ENCODE data around the gene GAS2.

GAS2 gene

DNA sequence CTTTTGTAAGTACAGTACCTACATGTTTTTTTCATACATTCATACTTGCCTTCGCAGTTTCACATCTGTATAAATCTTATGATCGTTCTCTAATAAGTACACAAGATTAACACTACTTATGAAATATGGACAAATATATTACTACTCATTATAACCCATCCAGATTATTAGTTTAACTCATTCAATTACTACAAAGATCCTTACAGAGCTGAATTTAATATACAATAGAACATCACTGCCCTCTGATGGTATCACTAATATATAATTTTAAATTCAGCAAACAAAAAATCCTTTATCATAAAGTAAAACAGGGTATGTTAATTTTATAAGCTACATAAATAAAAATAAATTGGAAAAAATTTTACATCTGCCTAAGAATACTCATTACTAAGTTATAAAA lies 155.8 kb downstream of the GAS2 start (continued):
- TF ChIP-seq, protein P1, sequence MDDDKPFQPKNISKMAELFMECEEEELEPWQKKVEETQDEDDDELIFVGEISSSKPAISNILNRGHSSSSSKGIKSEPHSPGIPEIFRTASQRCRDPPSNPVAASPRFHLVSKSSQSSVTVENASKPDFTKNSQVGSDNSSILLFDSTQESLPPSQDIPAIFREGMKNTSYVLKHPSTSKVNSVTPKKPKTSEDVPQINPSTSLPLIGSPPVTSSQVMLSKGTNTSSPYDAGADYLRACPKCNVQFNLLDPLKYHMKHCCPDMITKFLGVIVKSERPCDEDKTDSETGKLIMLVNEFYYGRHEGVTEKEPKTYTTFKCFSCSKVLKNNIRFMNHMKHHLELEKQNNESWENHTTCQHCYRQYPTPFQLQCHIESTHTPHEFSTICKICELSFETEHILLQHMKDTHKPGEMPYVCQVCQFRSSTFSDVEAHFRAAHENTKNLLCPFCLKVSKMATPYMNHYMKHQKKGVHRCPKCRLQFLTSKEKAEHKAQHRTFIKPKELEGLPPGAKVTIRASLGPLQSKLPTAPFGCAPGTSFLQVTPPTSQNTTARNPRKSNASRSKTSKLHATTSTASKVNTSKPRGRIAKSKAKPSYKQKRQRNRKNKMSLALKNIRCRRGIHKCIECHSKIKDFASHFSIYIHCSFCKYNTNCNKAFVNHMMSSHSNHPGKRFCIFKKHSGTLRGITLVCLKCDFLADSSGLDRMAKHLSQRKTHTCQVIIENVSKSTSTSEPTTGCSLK (tag by site-specific recombination; IDR thresholded peaks at IDR 0.05): no peak
- TF ChIP-seq, protein P2, sequence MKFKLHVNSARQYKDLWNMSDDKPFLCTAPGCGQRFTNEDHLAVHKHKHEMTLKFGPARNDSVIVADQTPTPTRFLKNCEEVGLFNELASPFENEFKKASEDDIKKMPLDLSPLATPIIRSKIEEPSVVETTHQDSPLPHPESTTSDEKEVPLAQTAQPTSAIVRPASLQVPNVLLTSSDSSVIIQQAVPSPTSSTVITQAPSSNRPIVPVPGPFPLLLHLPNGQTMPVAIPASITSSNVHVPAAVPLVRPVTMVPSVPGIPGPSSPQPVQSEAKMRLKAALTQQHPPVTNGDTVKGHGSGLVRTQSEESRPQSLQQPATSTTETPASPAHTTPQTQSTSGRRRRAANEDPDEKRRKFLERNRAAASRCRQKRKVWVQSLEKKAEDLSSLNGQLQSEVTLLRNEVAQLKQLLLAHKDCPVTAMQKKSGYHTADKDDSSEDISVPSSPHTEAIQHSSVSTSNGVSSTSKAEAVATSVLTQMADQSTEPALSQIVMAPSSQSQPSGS (tag by site-specific recombination; IDR thresholded peaks at IDR 0.05; ENCODE audit: low read depth): no peak
- TF ChIP-seq GFI1B (tag by site-specific recombination; IDR thresholded peaks at IDR 0.05) (no peak), GLIS2 (tag by site-specific recombination; IDR thresholded peaks at IDR 0.05) (no peak), ZBTB1 (tag by site-specific recombination; IDR thresholded peaks at IDR 0.05) (no peak)

DNA sequence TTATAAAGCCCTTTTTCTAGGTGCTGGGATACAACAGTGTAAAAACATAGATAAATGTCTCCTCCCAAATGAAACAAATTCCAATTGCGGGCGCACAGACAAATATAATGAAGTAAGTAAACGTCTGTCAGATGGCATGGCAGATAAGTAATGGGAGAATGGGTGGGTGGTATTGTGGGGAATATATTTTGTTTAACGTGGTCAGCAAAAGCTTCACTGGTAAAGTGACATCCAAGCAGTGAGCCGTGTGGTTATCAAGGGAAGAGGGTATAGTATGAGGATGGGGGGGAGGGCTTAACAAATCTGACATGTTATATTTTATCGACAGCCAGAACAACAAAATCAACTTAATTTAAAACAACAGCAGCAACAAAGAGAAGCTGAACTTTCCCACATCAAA lies 162.0 kb downstream of the GAS2 start:
- Histone ChIP-seq H3K4me3 (ENCODE audit: low read depth, low read length) (peak overlapping the region; percentile 67), H3K27ac (ENCODE audit: extremely low read depth, low read depth, low read length) (no peak overlapping the region), H3K9me3 (ENCODE audit: control insufficient read depth, insufficient read depth, low read depth, low read length) (no peaks in the 10 kb centered on the region), H3K36me3 (ENCODE audit: control insufficient read depth in 2 of 2, insufficient read depth in 1 of 2, low read length in 2 of 2) (peaks cover 0 to 21% of the 10 kb centered on the region in 2 experiments; a peak in 2 of 3 replicates), H3K4me1 (ENCODE audit: control insufficient read depth, insufficient read depth, low read length) (no peaks in the 10 kb centered on the region; the same call in 1 of the 2 replicates)
- ChIA-PET POLR2A (interaction anchor here (1.0 to 1.2 kb wide), 3 partner anchors 12 to 203 kb away, joined by 3 read pairs; no protein-coding TSS in a partner anchor), CTCF (interaction anchor here (0.5 to 1.7 kb wide), 4 partner anchors 9 to 138 kb away, joined by 3 to 4 read pairs (median 3); no protein-coding TSS in a partner anchor)
- TF ChIP-seq ZNF629 (tag by site-specific recombination; IDR thresholded peaks at IDR 0.05) (no peak), GLI2 (tag by site-specific recombination; IDR thresholded peaks at IDR 0.05; ENCODE audit: borderline replicate concordance, low read depth) (no peak), MEIS1 (CRISPR knock-in tag; IDR thresholded peaks at IDR 0.05; ENCODE audit: borderline replicate concordance) (no peak), ZNF121 (tag by site-specific recombination; IDR thresholded peaks at IDR 0.05) (no peak), KLF1 (tag by site-specific recombination; IDR thresholded peaks at IDR 0.05) (no peak), ZNF529 (tag by site-specific recombination; IDR thresholded peaks at IDR 0.05; ENCODE audit: insufficient replicate concordance) (no peak), ZNF404 (tag by site-specific recombination; IDR thresholded peaks at IDR 0.05) (no peak)
- TF ChIP-seq, protein P3, sequence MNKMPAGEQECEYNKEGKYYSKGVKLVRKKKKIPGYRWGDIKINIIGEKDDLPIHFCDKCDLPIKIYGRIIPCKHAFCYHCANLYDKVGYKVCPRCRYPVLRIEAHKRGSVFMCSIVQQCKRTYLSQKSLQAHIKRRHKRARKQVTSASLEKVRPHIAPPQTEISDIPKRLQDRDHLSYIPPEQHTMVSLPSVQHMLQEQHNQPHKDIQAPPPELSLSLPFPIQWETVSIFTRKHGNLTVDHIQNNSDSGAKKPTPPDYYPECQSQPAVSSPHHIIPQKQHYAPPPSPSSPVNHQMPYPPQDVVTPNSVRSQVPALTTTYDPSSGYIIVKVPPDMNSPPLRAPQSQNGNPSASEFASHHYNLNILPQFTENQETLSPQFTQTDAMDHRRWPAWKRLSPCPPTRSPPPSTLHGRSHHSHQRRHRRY (tag by site-specific recombination; IDR thresholded peaks at IDR 0.05): no peak
- TF ChIP-seq, protein P4, sequence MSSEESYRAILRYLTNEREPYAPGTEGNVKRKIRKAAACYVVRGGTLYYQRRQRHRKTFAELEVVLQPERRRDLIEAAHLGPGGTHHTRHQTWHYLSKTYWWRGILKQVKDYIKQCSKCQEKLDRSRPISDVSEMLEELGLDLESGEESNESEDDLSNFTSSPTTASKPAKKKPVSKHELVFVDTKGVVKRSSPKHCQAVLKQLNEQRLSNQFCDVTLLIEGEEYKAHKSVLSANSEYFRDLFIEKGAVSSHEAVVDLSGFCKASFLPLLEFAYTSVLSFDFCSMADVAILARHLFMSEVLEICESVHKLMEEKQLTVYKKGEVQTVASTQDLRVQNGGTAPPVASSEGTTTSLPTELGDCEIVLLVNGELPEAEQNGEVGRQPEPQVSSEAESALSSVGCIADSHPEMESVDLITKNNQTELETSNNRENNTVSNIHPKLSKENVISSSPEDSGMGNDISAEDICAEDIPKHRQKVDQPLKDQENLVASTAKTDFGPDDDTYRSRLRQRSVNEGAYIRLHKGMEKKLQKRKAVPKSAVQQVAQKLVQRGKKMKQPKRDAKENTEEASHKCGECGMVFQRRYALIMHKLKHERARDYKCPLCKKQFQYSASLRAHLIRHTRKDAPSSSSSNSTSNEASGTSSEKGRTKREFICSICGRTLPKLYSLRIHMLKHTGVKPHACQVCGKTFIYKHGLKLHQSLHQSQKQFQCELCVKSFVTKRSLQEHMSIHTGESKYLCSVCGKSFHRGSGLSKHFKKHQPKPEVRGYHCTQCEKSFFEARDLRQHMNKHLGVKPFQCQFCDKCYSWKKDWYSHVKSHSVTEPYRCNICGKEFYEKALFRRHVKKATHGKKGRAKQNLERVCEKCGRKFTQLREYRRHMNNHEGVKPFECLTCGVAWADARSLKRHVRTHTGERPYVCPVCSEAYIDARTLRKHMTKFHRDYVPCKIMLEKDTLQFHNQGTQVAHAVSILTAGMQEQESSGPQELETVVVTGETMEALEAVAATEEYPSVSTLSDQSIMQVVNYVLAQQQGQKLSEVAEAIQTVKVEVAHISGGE (tag by site-specific recombination; conservative IDR thresholded peaks at IDR 0.05; ENCODE audit: low read depth): no peak
- TF ChIP-seq, protein P5, sequence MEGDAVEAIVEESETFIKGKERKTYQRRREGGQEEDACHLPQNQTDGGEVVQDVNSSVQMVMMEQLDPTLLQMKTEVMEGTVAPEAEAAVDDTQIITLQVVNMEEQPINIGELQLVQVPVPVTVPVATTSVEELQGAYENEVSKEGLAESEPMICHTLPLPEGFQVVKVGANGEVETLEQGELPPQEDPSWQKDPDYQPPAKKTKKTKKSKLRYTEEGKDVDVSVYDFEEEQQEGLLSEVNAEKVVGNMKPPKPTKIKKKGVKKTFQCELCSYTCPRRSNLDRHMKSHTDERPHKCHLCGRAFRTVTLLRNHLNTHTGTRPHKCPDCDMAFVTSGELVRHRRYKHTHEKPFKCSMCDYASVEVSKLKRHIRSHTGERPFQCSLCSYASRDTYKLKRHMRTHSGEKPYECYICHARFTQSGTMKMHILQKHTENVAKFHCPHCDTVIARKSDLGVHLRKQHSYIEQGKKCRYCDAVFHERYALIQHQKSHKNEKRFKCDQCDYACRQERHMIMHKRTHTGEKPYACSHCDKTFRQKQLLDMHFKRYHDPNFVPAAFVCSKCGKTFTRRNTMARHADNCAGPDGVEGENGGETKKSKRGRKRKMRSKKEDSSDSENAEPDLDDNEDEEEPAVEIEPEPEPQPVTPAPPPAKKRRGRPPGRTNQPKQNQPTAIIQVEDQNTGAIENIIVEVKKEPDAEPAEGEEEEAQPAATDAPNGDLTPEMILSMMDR (tag by site-specific recombination; IDR thresholded peaks at IDR 0.05): no peak
